SW 1271 (cell line): ENCODE data around the gene PSMG4.

Experiments
- DNase-seq, 2 experiments: peaks; one replicate each; lab custom pipeline; 2025; lab: John Stamatoyannopoulos, UW

PSMG4 gene, protein sequence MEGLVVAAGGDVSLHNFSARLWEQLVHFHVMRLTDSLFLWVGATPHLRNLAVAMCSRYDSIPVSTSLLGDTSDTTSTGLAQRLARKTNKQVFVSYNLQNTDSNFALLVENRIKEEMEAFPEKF

DNA sequence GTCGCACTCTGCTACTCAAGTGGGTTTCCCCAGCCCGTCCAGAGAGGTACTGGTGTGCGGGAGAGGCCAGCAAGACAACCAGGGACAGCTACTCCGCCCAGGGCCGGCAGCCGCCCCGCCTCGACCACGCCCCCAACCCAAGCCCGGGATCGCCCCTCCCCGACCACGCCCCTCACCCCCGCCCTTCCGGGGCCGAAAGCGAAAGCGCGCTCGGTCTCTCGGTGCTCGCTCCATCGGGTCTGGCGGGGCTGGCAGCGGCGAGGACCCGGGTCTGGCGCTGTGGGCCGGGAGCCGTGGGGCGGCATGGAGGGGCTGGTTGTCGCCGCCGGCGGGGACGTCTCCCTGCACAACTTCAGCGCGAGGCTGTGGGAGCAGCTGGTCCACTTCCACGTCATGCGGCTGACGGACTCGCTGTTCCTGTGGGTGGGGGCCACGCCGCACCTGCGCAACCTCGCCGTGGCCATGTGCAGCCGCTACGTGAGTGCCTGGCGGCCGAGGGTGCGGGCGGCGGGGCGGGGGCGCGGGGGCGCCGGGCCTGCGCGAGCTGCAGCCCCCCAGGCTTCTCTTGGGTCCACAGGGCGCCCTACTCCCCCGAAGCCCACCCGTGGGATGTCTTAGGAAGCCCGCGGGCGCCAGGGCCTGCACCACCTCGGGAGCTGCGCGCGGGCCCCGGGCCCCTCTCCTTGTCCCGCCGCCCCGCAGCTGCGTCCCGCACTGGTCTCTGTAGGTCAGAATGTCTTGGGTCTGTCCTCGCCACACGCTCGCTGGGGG lies at the start of gene PSMG4:
TSS of gene PSMG4 (plus strand) at position 228 of the 771 bp plus-strand sequence. CDS start at position 304, 76 bp downstream.
- peak; percentile 59 to 86 for DNase-seq

DNA sequence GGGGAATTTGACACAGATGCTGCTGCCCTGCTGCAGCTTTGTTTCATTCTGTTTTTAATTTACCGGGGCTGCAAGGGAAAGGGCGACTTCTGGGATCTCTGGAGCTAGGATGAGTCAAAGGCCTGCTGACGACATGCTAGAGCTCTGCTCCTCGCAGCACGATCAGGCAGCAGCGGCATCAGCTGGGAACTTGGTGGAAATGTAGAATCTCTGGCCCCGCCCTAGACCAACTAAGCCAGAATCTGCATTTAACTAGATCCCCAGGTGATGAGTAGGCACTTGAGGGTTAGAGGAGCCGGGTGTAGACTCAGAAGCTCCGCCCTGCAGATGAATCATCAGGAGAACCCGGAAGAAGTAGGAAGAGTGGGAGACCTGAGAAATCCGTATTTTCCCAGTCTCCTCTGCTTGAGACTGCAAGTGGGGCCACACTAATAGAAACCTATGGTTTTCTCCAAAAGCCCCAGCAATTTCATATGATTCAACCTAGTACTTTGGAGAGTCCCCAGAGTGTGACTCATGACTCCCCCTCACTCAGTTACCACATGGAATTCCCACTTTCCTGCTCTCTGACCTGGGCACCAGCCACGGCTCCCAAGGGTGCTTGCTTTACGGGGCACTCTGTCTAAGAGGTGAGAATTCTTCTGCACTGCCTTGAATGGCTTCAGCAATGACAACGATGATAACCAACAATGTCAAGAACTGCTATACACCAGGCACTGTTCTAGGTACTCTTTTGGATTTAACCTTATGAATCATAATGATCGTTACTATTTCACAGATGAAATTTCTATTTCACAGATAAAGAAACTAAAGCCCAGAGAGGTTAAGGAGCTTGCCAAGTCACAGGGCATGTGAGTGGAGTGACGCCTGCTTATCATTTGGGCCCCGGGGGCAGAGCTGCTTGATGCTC lies 49.4 kb upstream of the PSMG4 start:
- no peak for DNase-seq

DNA sequence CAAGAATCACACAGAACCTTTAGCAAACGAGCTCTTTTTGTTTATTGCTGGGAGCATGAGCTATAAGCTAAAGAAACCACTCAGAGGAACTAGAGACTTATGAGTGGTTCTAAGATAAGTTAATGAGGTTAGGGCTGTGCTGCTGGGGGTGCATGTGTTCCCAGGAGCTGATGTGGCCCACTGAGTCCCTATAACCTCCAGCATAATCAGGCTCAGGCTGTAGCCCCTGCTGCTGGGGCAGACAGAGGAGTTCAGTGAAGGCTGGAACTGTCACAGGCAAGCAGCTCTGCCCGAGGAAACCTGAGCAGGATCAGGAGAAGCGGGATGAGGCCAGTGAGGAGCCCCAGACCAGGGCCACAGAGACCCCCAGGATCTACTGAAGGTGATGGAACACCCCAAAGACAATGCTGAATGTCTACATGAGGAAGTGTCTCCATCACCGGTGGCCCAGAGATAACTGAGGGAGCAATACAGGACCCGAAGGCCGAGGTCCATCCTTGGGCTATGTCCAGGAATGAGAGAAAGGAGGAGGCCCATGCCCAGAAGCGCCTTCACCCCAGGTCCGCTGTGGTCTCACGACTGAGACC lies 48.6 kb upstream of the PSMG4 start:
- DNase-seq = no peak

DNA sequence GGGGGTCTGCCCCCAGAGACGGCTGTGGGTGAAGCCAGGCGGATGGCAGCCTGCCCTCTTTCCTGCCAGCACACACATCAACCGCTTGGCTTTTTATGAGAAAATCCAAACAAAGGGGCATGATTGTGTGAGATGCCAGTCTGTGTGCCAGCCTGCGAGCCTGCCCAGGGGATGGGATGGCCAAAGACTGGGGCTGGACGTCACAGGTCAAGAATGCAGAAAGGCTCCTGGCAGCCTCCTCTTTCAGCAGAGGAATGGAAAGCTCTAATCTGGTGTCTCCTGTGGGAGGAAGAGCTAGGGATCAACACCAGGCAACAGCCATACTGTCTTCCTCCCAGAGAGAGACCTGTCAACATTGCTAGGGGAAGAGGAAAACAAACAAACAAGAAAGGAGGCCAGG lies 47.1 kb upstream of the PSMG4 start:
- no peak for DNase-seq

DNA sequence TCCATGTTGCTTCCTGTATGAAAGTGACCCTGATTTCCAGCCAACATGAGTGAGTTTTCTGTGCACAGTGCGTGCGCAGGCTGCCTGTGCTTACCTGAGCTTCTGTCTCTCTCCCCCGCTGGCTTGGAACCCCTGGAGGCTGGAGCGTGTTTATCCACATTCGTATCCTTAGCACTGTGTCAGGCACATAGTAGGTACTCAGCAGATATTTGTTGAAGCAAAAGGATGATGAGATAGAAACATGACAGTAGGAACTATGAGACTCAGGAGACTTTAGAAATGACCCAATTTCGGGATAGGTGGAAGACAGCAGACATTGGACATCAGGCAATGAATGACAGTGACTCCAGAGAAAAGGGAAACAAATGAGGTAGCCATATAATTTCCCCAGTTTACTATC lies 46.5 kb upstream of the PSMG4 start:
- DNase-seq = no peak

DNA sequence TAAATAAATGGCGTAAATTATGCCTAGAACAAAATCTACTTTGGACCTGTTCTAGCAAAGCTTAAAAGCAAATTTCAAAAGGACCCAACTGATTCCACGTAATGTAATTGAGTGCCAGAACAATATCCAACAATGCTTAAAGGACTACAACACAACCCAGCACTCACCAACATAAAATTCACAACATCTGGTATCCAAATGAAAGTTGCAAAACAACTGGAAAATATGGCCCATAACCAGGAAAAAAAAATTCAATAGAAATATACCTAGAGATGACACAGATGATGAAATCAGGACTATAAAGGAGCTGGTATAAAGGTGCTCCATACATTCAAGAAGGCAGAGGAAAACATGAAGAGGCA lies 45.4 kb upstream of the PSMG4 start:
- DNase-seq = no peak

DNA sequence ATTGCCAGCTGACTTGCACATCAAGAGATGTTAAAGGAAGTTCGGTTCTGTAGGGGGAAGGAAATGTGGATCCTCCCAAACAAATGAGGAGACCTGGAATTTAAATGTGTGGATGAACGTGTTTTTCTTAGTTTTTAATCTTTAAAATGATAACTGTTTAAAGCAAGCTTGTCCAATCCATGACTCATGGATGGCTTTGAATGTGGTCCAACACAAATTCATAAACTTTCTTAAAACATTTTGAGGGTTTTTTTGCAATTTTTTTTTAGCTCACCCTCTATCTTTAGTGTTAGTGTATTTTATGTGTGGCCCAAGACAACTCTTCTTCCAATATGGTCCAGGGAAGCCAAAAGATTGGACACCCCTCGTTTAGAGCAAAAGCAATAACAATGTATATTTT lies 43.8 kb upstream of the PSMG4 start:
- DNase-seq = no peak

DNA sequence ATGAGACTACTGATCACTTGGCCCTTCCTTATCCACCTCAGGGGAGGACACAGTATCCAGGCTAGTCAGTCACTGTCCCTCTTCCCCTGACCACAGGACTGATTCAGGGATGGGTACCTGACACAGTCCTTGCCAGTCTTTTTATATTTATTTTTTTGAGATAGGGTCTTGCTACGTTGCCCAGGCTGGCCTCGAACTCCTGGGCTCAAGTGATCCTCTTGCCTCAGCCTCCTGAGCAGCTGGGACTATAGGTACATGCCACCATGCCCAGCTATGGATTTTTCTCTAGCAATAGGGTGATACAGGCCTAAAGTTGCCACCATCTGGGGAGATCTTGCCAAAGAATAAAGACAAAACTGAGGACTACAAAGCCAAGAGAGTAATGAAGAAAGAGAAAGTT lies 41.5 kb upstream of the PSMG4 start:
- no peak for DNase-seq

DNA sequence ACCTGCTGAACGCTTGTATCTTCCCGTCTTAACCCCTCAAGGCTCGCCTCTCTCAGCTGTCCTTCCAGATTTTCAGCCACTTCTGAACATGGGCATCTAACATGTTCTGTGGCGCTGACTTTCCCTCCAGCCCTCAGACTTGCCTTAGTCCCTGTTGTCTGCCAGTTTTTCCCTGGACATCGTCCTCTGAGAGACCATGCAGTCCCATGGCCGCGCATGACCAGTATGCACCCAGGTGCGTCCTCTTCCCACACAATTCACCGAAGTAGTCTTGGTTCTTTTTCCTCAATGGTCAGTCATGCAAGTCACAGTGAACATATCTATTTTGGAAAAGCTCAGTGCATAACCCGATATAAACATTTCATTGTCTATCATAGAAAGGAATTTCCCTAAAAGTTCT lies 40.5 kb upstream of the PSMG4 start:
- DNase-seq = no peak

DNA sequence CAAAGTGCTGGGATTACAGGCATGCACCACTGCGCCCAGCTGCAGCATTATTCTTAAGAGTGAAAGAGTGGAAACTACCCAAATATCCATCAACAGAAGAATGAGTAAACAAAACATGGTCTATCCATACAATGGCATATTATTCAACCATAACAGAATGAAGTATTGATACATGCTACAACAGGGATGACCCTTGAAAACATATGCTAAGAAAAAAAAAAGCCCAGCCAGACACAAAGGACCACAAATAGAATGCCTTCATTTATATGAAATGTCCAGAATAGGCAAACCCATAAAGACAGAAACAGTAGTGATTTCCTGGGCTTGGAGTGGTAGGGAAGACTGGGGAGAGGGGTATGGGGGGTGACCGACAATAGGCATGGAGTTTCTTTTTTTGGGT lies 38.4 kb upstream of the PSMG4 start:
- DNase-seq = no peak

DNA sequence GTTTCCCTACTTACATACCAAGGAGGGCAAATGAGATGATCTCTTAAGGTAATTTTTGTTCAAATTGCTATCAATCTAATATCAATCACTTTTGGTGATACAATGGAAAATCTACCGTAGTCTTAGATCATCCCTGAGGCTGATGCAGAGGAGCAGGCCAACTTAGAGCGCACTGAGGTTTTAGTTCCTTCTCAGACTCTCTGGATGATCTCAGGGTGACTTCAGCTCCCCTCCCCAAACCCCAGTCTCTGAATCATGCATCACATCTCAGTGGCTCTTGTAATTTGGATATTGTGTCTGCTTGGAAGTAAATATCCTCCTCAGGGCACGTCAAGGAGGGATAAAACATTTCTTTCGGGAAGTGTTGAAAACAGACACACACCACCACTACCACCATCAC lies 37.2 kb upstream of the PSMG4 start:
- no peak for DNase-seq

DNA sequence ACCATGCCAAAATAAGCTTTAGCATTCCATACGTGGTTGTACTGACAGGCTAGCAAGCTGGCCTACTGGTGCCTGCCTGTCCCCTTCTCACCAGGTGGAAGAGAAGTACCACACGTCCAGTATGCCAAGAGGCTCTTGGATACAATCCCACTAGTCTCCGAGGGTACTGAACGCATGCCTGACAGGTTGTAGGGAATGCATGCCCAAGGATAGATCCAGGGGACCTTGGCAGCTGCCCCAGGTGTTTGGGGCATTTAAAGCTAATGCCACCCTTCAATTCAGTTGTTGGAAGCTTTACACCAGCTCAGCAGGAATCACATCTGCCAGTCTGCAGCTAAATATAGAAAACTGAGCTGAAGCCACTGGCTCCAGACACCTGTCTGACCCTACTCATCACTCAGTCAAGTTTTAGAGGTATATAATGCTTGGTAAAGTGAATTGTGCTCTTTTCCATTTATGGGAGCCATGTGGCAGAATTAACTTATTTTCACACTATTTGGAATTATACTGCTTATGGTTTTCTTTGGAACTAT lies 36.2 kb upstream of the PSMG4 start:
- no peak for DNase-seq

DNA sequence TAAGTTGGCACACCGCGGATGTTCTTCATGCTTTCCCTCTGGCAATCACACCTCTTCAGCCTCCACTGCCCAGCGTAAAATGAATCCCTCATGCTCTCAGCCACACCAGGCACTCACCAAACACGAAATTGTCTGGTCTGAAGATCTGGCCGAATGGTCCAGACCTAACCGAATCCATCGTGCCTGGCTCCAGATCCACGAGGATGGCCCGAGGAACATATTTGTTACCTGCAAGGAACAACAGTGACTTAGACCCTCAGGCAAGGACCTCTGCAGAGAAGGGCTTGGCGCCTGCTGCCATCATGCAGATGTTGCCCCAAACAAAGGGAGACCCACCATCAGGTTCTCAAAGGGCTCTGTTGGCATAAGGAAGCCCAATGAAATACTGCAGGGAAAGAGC lies 32.7 kb upstream of the PSMG4 start:
- no peak for DNase-seq

DNA sequence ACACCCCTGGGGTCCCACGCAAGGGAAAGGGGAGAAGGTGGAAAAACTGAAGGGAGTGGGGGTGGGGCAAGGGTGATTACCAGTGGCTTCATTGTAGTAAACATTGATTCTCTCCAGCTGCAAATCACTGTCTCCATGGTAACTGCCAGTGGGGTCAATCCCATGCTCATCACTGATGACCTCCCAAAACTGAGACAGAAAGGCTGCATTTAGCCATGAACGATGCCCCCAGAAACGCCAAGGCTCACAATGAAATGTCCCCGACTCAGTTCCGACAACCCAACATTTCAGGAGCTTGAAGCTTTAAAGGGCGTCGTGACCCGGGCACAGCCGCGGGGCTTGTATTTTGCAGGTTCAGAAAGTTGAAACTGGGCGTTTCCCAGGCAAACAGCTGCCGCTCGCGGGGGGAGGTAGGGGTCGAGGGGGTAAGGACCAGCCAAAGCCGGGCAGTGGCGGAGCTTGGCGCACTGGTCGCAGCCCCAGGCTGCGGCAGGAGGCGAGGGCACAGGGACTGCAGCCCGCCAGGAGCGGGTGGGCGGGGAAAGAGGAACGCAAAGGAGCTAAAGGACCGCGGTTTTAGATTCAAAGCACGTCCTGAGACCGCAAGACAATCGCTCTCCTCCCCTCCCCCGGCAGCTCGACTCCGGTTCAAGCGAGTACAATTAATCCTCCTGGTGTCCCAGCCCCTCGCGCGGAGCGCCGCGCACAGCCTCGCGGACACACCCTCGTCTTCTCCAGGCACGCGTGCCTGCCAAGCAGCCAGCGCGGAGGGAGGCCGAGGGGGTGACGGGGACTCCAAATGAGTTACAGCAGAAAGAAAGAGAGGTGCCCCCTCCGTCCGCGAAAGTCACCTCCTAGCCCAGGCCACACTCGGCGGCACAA lies 32.0 kb upstream of the PSMG4 start:
- DNase-seq = no peak

DNA sequence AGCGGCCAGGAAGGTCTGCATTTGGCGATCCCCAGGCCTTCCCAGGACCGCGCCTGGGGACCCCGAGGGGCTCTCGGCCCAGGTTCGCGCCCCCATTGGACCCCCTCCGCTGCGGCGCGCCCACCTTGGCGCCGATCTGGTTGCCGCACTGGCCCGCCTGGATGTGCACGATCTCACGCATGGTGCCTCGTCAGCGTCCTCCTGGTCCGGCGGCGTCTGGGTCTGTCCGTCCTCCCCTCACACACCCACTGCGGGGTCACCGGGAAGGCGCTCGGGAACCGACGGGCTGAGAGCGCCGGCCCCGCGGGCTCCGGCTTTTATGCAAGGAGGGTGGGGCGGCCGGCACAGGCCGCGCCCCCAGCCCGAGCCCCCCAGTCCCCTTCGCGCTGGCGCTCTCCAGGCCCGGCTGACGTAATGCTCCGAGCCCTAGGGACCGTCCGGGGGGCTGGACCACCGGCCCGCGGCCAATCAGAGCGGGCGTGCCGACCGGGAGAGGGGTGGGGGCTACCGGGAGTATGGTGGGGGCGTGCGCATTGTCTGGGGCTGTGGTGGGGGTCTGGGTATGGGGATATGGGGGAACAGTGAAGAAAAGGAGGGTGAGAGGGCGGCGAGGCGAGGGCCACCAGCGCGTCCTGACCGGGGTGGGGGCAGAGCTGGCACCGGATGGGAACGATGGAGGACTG lies 31.2 kb upstream of the PSMG4 start, which contains the start of gene TUBB2B:
TSS of gene TUBB2B (minus strand) at position 291 of the 683 bp plus-strand sequence. CDS start at position 181, 110 bp downstream.
- DNase-seq = no peak

DNA sequence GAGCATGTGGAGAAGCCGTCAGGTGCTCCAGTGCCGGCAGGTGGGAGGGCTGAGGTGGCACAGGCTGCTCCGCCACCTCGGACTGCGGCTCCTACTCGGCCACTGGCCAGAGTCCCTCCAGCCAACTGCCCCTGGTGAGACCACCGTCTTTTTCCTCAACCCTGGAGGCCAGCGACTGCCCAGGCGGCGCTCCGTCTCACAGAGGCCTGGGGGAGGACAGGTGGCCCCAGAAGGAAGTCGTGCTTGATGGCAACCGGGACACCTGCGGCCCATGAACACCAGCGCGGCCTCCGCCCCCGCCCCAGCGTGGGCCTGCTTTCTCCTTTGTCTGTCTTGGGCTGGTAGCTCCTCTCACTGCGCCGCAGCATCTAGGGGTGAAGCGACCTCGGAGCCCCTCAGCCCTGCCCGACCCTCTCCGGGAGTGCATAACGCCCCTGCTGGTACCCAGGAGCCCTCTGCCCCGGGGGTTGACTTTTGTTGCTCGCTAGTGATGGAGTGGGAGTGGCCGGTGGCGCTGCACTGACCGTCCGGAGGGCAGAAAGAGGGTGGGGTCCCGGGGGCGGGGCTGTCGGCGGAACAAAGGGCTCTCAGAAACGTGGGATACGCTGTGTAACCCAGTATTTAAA lies 30.6 kb upstream of the PSMG4 start:
- DNase-seq = no peak

DNA sequence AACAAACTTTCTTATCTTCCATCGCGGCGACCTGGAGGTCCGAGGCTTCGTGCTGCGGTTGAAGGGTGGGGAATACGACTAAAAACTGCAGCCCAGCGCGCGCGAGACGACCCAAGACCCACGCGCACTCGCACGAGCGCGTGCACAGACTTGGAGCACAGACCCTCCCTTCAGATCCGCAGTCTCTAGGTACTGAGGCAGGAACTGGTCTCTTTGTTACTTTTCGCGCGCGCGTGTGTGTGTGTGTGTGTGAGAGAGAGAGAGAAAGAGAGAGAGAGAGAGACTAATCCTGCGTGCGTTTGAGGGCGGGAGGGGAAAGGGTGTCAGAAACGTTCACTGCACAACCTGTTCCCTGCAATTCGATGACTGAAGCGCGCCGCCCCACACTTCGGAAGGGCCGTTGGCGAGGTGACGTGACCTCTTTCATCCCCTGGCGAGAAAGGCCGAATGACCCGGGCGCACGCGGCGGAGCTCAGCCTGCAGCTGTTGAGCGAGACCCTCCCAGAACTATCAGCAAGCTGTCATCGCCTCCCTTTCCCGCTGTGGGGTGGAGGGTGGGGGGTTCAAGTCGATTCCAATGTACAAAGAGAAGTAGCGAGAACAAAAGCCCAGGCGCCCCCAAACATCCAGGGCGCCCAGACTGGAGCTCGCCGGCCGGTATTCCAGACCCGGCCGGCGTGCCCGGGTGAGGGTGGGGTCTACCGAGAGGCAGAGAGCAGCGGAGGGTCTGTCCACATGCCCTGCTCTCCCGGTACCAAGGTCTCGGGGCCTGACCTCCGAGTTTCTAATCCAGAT lies 29.8 kb upstream of the PSMG4 start:
- DNase-seq = no peak

DNA sequence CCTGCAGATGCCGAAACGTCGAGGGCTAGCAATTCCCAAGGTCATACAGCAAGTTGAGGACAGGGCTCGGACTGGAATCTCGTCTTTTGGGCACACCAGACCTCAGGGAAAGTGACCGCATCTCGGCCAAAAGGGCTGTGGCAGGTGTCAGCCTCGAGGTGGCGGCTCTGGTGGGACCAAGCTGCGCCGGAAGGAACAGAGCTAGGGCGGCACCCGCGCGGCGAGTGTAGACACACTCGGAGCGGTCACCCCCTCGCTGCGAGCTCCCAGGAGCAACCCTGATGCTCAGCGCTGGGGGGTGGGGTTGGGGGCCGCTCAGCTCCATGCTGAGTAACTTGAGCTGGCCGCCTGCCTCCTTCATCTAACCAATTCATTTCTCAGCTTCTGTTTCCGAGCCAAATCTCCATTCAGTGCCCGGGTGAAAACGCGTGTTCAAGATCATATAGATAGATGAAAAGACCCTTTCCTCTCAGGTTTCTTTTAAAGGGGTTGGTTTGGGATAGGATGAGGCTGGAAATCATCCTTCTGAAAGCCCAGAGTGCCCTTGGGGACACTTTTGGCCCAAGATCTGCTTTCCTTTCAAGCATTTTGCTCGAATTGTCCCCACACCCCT lies 29.1 kb upstream of the PSMG4 start:
- no peak for DNase-seq
